ENCODE results near the gene SIRT7.
A peak's percentile ranks its signal among the peaks of the same experiment; 100 is the strongest.

Gene SIRT7

DNA sequence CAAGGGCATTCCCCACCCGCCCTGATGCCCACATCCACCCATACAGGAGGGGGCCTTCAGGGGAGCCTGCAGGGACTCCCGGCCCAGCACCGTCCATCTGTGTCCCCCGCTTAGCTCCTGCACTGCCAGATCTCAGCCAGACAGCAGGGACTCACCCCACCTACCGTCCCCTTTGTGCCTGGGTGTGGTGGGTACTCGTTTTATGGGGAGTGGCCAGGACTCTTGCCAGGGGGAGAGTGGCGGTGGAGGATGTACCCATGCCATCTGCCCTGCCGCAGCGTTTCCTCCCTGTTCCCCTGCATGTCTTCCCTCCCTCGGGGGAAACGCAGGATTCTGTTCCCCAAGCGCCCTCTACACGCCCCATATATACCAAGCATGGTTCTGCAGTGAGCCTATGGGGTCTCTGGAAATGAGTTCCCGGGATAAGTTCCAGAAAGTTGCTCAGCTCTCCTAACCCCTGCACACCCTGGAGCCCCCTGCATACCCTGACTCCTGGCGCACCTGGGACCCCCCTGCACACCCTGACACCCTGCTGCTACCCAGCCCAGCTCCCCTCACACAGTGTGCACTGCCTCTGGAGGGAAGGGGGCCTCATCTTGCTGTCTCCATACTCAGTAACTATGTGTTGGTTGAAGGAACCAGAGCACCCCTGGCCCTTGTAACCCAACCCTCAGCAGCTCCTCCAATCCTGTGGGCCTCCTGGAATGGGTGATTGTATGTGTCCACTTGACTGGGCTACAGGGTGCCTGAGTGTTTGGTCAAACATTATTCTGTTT lies 13.8 kb upstream of the SIRT7 start:
- no peak for DNase-seq (ENCODE audit: low read depth)

DNA sequence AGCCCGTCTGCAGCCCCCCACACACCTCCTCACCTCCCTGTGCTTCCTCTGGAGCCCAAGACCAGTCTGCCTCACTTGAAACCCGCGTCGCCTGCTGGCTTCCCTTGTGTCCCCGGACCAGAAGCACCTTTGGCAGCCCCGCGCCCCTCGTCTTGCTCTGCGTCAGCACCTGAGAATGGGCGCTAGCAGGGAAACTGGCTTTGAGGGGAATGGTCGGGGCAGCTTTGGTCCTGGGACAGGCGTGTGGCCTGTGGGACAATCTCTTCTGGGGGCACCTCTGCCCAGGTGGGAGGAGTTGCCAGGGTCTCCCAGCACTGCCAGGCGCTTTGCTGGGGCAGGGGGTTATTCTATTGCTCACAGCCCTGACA lies 13.2 kb upstream of the SIRT7 start:
- no peak for DNase-seq (ENCODE audit: low read depth)

DNA sequence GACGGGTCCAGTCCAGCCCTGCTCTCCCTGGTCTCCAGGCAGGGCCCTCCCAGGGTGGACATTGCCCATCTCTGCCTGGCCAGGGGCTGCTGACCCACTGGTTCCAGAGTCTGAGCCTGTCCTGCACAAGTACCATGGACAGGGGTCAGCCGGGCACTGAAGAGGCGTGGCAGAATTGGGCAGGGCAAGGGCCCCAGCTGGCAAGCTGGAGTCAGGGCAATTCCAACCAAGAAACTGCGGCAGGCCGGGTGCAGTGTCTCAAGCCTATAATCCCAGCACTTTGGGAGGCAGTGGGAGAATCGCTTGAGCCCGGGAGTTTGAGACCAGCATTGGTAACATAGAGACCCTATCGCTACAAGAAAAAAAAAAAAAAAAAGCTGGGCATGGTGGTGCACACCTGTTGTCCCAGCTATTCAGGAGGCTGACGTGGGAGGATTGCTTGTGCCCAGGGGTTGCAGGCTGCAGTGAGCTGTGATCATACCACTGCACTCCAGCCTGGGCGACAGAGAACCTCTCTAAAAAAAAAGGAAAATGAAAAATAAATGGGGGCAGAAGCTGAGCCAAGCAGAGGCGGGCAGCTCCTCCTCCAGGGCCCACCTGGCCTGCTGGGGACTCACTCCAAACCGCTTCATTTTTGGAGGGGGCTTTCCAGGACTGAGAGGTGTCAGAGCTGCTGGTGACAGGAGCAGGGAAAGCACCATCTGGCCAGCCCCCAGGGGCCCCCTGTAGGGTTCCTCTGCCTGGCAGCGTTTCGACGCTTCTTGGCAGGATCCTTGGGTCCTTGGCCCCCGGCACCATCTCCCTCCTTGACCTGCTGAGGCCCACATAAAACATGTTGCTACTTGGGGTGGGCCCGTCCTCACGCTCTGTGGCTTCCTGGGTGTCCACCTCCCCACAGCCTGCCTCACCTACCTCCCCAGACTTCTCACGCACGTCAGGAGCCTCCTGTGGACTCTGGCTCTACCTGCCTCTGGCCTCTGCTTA lies 12.5 kb upstream of the SIRT7 start:
- DNase-seq (ENCODE audit: low read depth) = no peak

DNA sequence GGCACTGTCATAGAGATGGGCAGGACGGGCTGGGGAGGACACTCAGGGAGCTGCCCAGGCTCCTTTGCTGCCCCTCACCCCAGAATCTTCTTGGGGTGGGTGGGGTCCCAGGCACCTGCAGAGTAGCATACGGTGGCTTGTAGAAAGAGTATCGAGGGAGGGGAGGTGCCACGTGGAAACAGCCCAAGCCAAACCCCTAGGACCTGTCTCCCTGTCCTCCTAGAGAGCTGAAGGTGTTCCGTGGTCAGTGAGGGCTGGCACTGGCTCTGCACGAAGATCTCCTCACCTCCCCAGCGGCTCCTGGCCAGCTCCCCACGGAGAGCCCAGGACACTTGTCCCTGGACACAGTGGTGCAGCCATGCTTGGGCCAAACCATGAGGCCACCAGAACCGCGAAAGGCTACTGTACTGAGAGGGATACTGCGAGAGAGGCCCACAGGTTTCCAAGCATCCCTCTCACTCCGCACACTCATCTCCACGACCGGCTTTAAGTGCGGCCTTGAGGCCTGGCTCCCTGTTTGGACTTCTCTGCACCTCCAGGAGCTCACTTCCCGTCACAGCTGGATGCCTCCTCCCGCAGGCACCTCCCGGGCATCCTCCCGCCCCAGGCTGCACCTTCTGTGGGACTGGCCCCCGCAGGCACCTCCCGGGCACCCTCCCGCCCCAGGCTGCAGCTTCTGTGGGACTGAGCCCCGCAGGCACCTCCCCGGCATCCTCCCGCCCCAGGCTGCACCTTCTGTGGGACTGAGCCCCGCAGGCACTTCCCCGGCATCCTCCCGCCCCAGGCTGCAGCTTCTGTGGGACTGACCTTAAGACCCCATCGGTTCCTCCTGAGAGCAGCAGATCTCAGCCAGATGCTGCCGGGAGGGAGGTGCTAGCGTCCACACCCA lies 11.5 kb upstream of the SIRT7 start:
- no peak for DNase-seq (ENCODE audit: low read depth)

DNA sequence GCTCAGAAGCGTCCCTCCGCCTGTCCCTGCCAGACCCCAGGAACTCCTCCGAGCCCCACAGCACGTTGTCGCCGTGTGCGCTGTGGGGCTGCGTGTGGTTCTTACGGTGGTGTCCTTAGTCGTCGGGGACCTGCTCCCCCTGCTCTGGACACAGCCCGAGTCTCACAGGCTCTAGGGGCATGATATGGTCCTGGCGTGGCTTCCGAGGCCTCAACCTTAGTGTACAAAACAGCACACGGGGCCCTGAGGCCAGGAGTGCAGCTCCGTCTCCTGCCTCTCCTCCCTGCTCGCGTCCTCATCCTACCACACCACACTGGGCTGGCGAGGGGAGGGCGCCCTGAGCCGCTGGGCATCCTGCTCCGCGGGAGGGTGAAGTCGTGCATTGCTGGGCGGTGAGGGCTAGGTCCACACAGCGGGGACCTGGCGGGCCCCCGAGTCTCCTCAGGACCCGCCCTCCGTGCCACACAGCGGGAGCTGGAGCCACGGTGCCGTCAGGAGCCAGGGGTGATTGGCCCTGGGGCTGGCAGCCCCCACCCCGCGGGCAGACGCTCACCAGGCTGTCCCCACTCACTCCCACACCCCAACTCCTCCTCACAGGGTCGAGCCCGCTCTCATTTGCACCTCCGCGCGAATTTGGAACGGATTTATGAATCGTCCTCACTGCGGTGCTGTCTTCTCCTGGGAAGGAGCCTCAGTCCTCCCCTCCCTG lies 10.7 kb upstream of the SIRT7 start:
- no peak for DNase-seq (ENCODE audit: low read depth)

DNA sequence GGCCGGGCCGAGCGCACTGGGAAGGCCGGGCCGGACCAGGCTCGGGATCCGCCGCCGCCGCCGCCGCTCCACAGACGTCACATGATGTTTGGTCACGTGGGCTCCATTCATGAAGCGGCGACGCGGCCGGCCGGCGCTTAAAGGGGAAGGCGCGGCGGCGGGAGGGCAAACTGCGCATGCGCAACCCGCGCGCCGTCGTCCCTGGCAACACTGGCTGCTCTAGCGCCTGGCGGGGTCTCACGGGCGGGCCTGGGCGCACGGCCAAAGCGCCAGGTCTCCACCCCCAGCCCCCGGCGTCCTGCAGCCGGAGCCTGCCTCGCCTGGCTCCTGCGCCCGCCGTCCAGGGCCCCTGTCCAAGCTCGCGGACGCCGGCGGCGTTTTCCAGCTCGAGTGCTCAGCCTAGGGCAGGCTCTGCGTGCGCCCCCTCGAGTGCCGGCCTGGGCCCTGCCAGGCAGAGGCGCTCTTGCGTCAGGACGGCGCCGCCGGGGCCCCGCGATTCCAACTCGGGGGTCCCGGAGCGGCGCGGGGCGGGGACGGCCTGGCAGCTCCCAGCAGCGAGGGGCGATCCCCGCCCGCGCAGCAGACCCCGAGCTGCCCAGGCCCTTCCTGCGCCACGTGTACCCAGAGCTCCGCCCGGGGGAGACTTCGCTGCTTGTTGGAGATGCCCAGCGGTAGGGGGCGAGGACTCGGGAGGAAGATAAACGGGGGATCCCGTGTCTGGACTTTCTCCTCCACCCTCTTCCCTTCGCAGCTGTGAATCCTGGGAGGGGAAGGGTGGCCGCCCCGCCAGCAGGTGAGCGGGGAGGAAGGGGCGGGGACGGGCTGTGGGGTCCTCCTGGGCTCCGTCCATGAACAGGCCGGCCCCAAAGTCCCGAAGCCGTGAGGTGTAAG lies 9.9 kb upstream of the SIRT7 start, which contains the start of gene MAFG:
MAFG (minus strand) TSS at position 83 of the 891 bp plus-strand sequence. CDS start 4,550 bp downstream, outside the sequence.
- peak; percentile 85 for DNase-seq (ENCODE audit: low read depth)

DNA sequence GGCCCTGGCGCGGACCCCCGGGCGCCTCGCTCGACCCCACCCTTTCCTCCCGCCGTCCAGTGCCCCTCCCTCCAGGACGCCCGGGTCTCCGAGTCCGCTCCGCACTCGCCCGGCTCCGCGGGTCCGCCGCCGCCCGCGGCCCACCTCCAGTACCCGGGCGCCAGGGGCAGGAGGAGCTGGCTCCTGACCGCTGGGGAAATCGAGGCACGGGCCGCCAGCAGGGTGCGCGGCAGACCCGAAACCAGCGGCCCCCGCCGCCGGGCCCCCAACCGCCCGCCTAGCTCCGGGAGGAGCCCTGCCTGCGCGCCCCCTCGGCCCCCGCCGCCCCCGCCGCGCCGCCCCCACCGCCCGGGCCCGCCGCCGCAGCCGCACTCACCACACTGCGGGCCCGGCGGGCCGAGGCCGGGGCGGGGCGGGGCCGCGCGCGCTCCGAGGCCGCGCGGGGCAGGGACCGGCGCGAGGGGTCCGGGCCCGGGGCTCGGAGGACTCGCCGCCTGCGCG lies 9.2 kb upstream of the SIRT7 start:
- DNase-seq (ENCODE audit: low read depth) = no peak

DNA sequence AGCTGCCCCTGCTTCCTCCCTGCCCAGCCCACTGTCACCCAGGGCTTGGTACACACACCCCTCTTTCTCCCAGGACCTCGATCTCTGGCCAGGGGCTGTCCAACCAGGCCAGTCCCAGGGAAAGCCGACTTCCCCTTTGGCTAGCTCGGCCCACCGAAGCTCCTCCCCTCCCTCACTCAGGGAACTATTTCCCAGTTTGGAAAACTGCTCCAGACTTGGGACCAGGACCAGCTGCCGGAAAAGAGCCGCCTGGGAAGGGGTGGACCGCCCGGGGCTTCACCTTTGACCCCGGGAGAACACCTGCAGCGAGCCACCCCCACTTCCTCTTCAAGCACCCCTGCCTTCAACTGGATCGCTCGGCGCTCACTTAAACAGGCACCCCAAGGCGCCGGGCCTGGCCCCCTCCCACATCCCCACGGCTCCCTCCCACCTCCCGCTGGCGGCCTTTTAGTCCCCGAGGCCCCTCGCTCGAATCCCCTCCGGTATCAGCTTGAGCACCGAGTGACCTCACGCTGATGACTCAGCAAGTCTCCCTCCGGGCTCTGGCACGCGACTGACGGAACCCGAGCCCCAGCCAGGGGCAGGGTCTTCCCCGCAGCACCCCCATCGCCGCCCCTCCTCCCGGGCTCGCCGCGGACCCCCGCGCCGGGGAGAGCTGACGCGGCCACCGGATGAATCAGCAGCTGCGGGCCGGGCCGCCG lies 8.6 kb upstream of the SIRT7 start:
- DNase-seq (ENCODE audit: low read depth) = peak; percentile 64

DNA sequence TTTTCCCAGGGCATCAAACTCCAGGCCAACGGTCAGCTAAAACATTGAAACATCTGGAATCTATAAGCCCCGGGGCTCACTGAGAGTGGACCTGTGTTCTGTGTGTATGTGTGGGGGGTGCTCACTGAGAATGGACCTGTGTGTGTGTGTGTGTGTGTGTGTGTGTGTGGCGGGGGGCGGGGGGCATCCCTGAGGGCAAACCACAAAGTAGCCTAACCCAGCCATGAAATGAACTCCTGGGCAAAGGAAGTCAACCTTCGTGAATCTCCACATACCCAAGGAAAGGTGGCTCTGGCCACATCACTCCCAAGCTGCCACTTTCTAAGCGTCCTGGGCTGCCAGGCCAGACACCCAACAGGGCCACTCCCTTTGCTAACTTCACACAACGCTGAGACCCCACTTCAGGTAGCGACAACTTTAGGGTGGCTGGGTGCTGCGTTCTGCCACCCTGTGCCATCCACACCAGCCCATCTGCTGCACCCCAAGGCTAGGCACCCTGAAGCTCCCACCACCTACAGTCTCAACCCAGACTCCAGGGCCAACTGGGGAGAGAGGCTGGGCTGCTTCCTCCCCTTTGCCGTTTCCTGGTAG lies 8.0 kb upstream of the SIRT7 start:
- DNase-seq (ENCODE audit: low read depth) = no peak

DNA sequence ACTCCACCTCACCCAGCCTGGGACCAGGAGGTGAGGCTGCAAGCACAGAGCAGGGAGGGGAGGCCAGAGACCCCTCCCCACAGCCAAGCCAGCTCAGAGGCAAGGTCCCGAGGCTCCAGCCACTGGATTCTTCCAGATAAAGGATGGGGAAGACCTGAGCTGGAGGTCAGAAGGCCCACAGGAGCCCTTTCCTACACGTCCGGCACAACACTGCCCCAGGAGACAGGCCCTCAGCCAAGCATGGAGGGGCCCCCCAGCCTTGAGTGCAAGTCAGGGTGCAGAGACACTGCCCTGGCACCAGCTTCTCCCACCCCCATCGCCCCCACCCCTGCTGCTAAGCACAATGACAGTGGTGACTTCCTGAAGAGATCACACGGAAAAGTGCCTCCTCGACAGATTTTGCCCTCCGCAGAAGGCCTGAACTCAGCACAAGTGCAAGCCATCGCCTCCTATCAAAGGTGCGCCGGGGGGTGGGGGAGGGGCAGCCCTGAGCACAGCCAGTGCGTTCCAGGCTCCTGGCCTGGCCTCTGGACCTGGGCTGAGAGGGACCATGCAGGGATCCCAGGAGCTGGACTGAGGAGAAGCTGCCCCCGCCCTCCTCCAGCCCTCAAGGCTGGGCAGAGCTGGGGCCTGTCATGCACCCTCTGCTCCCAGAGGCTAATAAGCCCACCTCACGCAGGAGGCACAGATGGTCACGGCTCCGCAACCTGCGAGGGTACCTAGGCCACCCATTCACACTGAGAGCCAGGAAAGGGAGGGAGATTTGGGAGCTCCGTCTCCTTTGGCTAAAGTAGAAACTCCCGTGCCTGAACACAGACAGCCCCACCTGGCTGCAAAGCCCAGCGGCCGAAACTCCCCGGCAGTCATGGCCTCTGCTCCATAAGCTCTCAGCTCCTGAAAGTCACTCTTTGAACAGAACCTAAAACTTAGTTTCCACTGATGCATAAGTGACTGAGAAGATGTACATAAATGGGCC lies 6.9 kb upstream of the SIRT7 start:
- no peak for DNase-seq (ENCODE audit: low read depth)

DNA sequence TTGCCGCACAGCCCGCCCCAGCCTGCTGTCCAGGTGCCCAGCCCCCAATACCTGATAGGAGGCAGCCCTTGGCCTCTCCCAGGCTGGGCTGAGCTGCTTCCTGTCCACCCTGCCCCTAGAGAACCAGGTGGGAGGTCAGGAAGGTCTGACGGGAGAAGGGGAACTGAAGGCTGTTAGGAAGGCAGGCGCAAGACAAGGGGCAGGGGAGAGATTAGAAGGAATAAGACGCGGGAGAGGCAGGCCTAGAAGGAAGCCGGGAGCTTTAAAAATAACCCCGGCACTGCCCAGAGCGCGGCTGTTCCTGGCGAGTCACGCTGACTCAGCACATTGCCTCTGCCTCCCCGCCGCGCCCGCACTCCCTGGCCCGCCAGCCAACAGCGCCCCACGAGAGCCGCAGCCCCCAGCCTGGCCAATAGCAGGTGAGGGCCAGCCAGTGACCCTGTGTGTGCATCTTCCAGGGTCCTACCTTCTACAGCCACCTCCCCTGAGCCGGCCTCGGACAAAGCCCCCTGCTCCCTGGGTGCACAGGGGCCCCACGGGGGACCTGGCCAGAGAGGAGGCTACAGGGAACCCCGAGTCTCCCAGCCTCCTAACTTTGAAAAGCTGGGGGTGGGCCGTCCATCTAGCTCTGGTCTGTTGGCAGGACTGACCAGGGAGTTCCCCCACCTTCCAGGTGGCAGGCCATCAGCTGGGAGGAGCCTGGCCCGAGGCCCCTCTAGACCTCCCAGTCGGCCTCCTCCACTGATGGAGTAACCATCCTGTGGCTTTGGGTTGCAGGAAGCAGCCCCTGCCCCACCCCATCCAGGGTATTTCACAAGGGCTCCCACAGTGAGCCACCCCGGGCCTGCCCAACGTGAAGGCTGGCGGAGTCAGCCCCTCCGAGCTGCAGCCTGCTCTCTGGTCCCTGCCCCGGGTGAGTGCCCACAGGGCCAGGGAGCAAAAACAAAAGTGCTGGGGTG lies 5.6 kb upstream of the SIRT7 start:
- DNase-seq (ENCODE audit: low read depth) = peak; percentile 52

DNA sequence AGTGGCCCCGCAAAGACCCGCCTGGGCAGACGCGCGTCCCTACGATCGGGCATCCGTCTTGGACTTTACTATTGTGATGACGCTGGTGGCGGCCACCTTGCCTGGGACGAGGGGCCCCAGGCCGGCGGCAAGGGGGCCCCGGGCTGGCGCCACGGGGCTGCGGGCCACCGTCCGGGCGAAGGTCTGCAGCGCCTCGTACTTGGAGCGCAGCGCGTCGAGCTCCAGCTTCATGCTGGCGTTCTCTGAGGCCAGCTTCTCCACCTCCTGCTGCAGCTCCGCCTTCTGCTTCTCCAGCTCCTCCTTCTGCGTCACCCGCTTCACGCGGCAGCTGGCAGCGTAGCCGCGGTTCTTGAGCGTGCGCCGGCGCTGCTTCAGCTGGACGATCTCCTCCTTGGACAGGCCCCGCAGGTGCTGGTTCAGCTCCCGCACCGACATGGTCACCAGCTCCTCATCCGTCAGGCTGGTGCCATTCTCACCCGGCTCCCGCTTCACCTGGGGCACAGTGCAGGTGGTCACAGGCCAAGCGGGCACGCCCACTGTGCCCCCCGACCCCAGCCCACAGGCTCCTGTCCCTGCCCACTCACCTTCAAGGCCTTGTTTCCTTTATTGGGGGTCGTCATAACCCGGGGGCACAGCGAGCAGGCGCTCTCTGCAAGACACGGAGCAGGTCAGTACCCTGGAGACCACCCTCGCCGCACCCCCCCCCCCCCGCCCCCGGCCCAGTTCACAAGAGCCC lies 4.8 kb upstream of the SIRT7 start:
- DNase-seq (ENCODE audit: low read depth) = no peak

DNA sequence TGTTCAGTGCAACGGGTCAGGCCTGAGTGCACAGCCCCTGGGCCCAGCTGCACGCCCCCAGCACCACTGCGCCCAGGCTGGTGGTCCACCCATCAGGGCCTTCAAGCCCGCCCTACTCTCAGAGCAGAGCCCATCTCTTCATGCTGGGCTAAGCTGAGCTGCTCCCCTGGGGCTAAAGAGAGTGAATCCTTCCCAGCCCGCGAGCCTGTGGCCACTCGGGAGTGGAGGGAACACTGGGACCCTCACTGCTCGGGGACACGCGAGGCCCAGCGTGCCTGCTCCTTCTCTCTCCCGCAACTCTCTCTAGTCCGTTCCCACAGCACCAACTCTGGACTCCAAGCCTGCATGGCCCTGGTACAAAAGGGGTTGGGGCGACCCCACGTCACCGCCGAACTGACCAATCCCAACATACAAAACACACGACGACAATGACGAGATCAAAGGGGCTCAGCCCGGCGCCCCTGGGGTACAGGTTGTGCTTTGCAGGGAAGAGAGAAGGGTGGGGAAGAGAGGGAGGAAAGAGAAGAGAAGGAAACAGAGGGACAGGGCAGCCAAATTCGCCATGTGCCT lies 4.1 kb upstream of the SIRT7 start:
- no peak for DNase-seq (ENCODE audit: low read depth)

DNA sequence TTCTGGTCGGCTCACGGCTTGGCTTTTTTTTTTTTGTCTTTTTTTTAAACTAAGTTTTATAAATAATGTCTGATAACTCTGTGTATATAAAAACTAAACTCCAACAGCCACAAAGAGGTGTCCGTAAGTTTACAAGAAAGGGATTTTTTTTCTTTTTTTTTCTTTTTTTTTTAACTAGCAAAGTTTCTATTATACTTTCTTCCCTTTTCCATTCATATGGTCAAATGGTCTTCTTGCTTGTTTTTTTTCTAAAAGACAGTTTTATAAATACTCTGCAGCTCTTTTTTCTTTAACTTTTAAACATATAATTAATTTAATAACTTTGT lies 3.5 kb upstream of the SIRT7 start:
- DNase-seq (ENCODE audit: low read depth) = no peak

DNA sequence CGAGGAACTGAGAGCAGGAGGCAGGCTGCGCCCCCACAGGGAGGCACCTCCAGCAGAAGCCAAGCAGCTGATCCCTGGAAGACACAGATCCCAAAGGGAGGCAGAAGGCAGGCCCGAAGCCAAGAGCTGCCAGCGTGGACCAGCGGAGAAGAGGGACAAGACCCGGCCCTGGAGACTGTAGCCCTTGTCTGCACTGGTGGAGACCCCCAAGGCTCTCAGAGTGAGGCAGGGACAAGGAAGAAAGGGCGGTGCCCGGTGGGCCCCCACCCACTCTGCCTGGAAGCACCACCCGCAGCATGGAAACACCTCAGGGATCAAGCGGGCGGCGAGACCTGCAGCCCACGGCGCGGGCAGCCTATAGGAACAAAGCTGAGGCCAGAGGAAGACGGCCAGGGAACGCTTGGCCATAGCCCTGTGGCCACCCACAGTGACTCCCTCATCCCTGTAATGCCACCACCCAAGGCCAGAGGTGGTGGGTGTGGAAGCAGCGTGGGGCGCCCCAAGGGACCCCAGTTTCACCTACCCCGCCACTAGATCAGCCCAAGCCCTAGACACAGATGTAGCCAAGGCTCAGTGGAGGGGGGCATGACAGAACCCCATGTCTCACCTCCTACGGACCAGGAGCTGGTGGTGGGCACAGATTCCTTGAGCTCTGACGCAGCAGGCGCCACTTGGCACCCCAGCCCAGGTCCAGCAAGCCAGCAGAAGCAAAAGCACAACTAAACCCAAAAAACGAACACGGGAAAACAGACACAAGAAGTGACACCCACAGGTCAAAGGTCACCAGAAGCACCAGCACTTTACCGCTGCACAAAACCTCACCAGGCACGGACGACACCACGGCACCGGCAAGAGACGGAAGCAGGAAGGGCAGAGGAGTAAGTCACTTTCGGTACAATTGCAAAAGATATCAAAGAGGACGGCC lies 2.9 kb upstream of the SIRT7 start:
- DNase-seq (ENCODE audit: low read depth) = no peak
